Measurements from ENCODE around the gene UST. TPM values are rescaled to one million over a fixed set of nuclear protein-coding genes. Genes with fewer than 3 reads are reported as not detected.
A peak's percentile ranks its signal among the peaks of the same experiment; 100 is the strongest.

UST gene
- total and polyA plus RNA-seq, 9 of the 15 experiments (the other 6 are each of a cell fraction or from before 2014, with no cell fraction given) = 0.04 to 0.10 TPM; not detected in 7

DNA sequence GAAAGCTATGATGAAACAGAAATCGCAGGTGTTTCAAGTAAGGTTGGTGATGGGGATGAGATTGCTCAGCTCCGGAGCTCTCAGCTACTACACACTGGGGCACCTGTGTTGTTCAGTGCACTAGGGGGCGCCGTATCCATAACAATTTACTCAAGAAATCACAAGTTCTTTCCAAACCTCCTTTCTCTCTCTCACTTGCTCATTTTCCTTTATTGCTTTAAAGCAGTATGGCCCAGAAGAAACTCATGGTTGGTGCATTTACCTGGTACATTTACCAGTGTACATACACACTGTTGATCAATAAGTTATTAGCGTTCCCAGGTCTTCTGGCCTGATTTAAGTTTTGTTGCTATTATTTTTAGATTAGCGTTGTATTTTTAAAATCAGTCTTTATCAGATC is 335.5 kb downstream of the UST start (continued):
- TF ChIP-seq MAZ (CRISPR knock-in tag; conservative IDR thresholded peaks at IDR 0.05 in 1 of 2, IDR thresholded peaks at IDR 0.05 in 1 of 2) (peak in 1 of 2 experiments; percentile 64; a peak in 2 of 4 replicates), CC2D1A (IDR thresholded peaks at IDR 0.05) (peak; percentile 87), ZNF133 (CRISPR knock-in tag; IDR thresholded peaks at IDR 0.05) (no peak), RAD21 (CRISPR knock-in tag; conservative IDR thresholded peaks at IDR 0.05 in 1 of 2, IDR thresholded peaks at IDR 0.05 in 1 of 2) (peak; percentile 98), GTF2F1 (IDR thresholded peaks at IDR 0.05; ENCODE audit: low read depth, low read length) (no peak), BMI1 (IDR thresholded peaks at IDR 0.05; ENCODE audit: low read length) (0 out of 2 replicates have a peak, but pooled peaks have one; percentile 21), CEBPB (tag; IDR thresholded peaks at IDR 0.05) (0 out of 2 replicates have a peak, but pooled peaks have one; percentile 15), ZNF24 (IDR thresholded peaks at IDR 0.05) (peak; percentile 28; the same call in 1 of the 2 replicates), ZNF12 (CRISPR knock-in tag; IDR thresholded peaks at IDR 0.05) (no peak), MCM5 (IDR thresholded peaks at IDR 0.05; ENCODE audit: low read depth) (no peak), TAF7 (tag; IDR thresholded peaks at IDR 0.05) (no peak), TFAM (CRISPR knock-in tag; conservative IDR thresholded peaks at IDR 0.05) (no peak)
- TF ChIP-seq, protein P1, sequence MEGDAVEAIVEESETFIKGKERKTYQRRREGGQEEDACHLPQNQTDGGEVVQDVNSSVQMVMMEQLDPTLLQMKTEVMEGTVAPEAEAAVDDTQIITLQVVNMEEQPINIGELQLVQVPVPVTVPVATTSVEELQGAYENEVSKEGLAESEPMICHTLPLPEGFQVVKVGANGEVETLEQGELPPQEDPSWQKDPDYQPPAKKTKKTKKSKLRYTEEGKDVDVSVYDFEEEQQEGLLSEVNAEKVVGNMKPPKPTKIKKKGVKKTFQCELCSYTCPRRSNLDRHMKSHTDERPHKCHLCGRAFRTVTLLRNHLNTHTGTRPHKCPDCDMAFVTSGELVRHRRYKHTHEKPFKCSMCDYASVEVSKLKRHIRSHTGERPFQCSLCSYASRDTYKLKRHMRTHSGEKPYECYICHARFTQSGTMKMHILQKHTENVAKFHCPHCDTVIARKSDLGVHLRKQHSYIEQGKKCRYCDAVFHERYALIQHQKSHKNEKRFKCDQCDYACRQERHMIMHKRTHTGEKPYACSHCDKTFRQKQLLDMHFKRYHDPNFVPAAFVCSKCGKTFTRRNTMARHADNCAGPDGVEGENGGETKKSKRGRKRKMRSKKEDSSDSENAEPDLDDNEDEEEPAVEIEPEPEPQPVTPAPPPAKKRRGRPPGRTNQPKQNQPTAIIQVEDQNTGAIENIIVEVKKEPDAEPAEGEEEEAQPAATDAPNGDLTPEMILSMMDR (IDR thresholded peaks at IDR 0.05 in 2 of 3, conservative IDR thresholded peaks at IDR 0.05 in 1 of 3; ENCODE audit: insufficient read depth in 2 of 3, low read depth in 1 of 3, low read length in 3 of 3) = peak; percentile 77 to 93 (median 87)
- TF ChIP-seq, protein P2, sequence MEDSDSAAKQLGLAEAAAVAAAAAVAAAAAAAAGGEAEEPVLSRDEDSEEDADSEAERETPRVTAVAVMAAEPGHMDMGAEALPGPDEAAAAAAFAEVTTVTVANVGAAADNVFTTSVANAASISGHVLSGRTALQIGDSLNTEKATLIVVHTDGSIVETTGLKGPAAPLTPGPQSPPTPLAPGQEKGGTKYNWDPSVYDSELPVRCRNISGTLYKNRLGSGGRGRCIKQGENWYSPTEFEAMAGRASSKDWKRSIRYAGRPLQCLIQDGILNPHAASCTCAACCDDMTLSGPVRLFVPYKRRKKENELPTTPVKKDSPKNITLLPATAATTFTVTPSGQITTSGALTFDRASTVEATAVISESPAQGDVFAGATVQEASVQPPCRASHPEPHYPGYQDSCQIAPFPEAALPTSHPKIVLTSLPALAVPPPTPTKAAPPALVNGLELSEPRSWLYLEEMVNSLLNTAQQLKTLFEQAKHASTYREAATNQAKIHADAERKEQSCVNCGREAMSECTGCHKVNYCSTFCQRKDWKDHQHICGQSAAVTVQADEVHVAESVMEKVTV (CRISPR knock-in tag; IDR thresholded peaks at IDR 0.05) = peak; percentile 93
